Fibroblast of villous mesenchyme (primary cell): Measurements from ENCODE around the gene GIPC2. TPM values are rescaled to one million over a fixed set of nuclear protein-coding genes. Genes with fewer than 3 reads are reported as not detected.
"Not testable (repeated sequence)": the region's sequence is repeated elsewhere in the genome, so short reads cannot be mapped to it uniquely, and the experiment has no call there.

Experiments
- DNase-seq: peaks from one replicate; pipeline ENCODE4 v3.0.0-alpha.2; 2010; ENCODE audit warnings: low read depth
- H3K4me3 ChIP-seq: 2 replicates; pipeline ENCODE4 v1.5.1; 2011; ENCODE audit warnings: low read depth, mild to moderate bottlenecking, low read length
- CTCF ChIP-seq: IDR thresholded peaks from 2 replicates; pipeline ENCODE4 v1.5.1; 2012; ENCODE audit warnings: low read depth, mild to moderate bottlenecking, low read length; ENCODE audit not compliant: insufficient read depth
- total RNA-seq: library from RNA; depleted of rRNA; stranded (reverse); fragments of >200 nt; gene quantifications from 2 replicates; pipeline ENCODE4 v1.2.3, GENCODE V29; 2012

Gene GIPC2
- total RNA-seq, 1 donor, result 0.43 TPM

DNA sequence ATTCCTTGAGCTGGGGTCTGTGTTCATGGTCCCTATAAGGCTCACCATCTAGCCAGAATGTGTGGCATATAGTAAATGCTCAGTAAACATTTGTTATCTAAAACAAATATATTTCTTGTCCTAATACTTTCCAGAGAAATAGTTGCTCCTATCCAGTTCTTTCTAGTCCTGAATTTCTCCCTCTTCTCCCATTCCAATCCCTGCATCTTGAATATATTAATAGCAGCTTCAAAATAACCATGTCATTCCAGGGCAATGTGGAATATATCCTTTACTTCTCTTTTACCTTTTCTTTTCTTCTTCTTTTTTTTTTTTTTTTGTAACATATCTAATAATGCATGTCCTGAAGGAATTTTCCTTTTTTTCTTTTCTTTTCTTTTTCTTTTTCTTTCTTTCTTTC lies 30.6 kb upstream of the GIPC2 start:
- DNase-seq, result no peak
- no peak overlapping the region for H3K4me3 ChIP-seq
- TF ChIP-seq CTCF, result no peak

DNA sequence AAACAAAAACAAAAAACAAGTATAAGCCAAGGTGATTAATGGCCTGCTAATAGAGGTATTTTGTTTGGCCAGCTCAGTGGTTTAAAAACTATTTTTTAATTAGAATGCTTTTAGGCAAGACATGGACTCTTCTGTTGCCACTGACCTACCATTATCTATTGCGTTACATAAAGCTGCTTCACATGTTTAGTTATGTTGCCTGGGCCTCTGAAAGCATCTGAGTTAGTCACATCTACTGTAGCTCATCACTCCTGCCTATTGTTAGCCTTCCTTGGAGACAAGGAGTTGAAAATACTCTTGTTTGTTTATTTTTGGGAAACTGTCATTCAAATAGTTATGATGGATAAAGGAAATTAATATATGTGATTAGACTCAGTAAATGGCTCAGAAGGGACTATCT lies 26.7 kb upstream of the GIPC2 start:
- DNase-seq, result no peak
- H3K4me3 ChIP-seq, result no peak overlapping the region
- TF ChIP-seq CTCF, result no peak

GRCh38 chr1:78021134-78021533 lies 24.6 kb upstream of the GIPC2 start:
- not testable (repeated sequence) for H3K4me3 ChIP-seq, DNase-seq

DNA sequence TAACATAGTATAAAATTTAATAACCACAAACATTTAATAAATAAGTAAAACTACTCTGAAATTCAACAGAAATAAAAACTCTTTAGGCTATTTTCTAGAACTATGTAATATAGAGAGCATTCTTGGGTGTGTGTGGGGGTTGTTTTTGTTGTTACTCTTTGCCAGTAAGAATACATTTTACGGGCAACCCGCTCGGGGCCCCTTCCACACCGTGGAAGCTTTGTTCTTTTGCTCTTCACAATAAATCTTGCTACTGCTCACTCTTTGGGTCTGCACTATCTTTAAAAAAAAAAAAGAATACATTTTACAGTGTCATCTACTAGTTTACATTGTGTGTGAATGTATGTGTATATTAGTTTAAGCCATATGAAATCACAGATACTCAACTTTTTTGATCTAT lies 16.0 kb upstream of the GIPC2 start:
- no peak overlapping the region for H3K4me3 ChIP-seq
- TF ChIP-seq CTCF, result no peak
- no peak for DNase-seq

DNA sequence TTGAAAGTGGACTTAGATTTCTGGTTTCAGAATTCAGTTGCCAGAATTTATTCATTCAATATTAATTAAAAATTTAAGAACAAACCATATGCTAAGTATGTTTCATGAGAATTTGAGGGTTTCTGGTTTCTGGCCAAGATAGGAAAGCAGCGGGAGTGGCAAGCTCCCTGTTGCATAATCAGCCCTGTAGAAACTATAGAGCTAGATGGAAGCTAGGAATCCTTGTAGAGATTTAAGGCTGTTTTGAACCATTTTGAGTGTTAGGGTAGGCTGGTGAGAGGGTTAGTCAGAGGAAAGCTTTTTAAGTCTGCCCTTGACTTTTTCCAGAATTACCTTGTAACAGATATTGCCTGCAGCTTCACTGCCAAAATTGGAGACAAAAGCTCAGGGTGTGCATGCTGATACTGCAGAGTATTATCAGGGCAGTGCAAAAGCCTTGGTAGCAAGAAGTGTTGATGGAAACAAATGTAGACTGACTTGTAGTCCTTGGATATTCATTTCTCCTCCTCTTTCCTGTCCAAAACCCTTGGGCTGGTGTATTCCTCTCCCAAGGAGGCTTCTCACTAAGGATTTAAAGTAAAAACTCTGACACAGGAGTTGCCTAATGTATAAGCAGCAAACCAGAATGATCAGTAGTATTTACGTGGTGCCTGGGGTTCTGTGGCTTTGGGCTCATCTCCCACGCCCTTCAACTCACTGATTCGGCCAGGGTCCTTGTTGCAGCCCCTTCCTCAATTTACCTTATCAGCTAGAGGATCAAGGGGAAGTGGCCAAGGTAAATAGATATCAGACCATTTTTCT lies 12.6 kb upstream of the GIPC2 start:
- H3K4me3 ChIP-seq, result no peak overlapping the region
- no peak for TF ChIP-seq CTCF
- peak; percentile 20 for DNase-seq

DNA sequence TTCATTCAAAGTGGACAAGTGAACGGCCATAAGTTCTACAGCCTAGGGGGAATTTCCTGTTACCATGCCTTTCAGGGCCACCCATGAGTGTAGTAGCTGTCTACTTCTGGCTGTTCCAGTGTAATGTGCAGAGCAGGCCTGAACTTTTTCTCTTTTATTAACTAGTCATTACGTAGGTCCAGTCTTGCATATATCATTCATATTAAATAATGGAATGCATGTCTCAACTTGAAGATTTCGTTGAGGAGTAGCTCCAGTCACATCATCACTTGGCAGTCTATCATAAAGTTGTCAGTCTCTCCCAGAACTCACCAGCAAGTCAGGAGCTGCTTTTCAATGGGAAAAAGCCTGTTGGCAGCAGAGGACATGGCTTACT lies 12.0 kb upstream of the GIPC2 start:
- H3K4me3 ChIP-seq, result no peak overlapping the region
- no peak for DNase-seq
- no peak for TF ChIP-seq CTCF

GRCh38 chr1:78035121-78035520 lies 10.6 kb upstream of the GIPC2 start:
- DNase-seq, result peak; percentile 33
- H3K4me3 ChIP-seq, result no peak overlapping the region
- no peak for TF ChIP-seq CTCF
